ENCODE results near the gene CRYZL1.

DNA sequence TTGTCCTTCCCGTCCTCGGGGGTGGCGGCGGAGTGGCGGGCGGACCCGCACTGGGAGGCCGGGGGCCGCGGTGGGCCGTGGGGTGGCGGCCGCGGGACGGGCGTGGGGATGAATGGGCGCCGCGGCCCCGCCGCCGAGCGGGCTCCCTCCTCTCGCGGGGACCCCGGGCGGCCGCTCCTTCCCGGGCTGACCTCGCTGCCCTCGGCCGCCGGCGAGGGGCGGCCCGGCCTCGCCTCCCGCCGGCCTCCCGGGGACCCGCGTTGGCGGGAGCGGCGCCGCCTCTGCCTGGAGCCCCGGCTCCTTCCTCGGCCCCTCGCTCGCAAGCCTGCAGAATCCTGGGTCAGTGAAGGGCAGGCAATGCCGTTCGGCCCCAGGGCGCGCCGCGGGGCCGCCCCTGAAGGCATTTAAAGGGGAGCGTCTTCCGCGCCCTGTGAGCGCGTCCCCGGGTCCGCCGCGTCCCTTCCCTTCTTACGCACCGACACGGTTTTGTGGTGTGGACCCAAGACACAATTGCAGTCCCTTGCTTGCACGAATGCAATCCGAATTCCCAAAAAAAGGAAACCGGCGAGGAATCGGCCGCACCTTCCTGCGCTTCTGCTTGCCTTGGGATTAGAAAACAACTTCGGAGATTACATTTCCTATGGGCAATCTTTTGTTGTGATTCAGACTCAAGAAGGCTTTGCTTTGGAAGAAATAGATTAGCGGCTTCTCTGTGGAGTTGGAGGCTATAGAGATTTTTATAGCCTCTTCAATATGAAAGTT, 1.5 kb upstream of the CRYZL1 start:
- TF ChIP-seq CREB1 (IDR thresholded peaks at IDR 0.05; ENCODE audit: low read depth), result no peak
- no peak for TF ChIP-seq TCF12 (IDR thresholded peaks at IDR 0.05; ENCODE audit: low read depth)
- no peak for TF ChIP-seq USF1 (IDR thresholded peaks at IDR 0.05)
- TF ChIP-seq CEBPB (IDR thresholded peaks at IDR 0.05), result no peak
- TF ChIP-seq TAF1 (IDR thresholded peaks at IDR 0.05; ENCODE audit: low read depth), result no peak
- TF ChIP-seq EP300 (IDR thresholded peaks at IDR 0.05; ENCODE audit: borderline replicate concordance), result no peak

All from Ishikawa (cell line).